Uterus (tissue), 4 donors: ENCODE data around the gene IPPK. TPM values are rescaled to one million over a fixed set of nuclear protein-coding genes. Genes with fewer than 3 reads are reported as not detected.

ENCODE experiments used
- DNase-seq, 2 donors: peaks; one replicate each; pipeline ENCODE4 v3.0.0-alpha.2; 2019 to 2020
- H3K27ac ChIP-seq, 2 donors: fragments of 200-600 bp; sonication (generic); 1 replicate in 1 of 2; 2 replicates in 1 of 2; pipeline ENCODE4 v1.5.1; 2016 to 2018
- H3K27me3 ChIP-seq, 2 donors: fragments of 200-600 bp; sonication (generic); one replicate each; pipeline ENCODE4 v1.5.1; 2018 to 2019; ENCODE audit warnings: control low read depth in 1 of 2
- H3K36me3 ChIP-seq, 2 donors: fragments of 200-600 bp; sonication (generic); one replicate each; pipeline ENCODE4 v1.5.1; 2019; ENCODE audit warnings: control low read depth in 1 of 2
- H3K4me1 ChIP-seq, 2 donors: fragments of 200-600 bp; sonication (generic); one replicate each; pipeline ENCODE4 v1.5.1; 2018 to 2019; ENCODE audit warnings: control low read depth in 1 of 2
- H3K4me3 ChIP-seq, 2 donors: fragments of 200-600 bp; sonication (generic); 1 replicate in 1 of 2; 2 replicates in 1 of 2; pipeline ENCODE4 v1.5.1; 2018 to 2019; ENCODE audit warnings: mild to moderate bottlenecking in 1 of 2
- H3K9me3 ChIP-seq, 2 donors: fragments of 200-600 bp; sonication (generic); one replicate each; pipeline ENCODE4 v1.5.1; 2019; ENCODE audit warnings: control low read depth in 1 of 2
- CTCF ChIP-seq, 4 experiments: fragments of 200-600 bp in 2 of 4; fragments of 450-650 bp in 2 of 4; sonication (generic) in 2 of 4; IDR thresholded peaks; one replicate each; pipeline ENCODE4 v1.5.1; 2016 to 2019; ENCODE audit warnings: antibody characterized with exemption in 4 of 4, mild to moderate bottlenecking in 2 of 4, moderate library complexity in 1 of 4
- POLR2A ChIP-seq, 2 donors: fragments of 450-650 bp; IDR thresholded peaks; one replicate each; pipeline ENCODE4 v1.6.1; 2016; ENCODE audit warnings: antibody characterized with exemption in 2 of 2, mild to moderate bottlenecking in 1 of 2, moderate library complexity in 1 of 2
- intact Hi-C: fragments of 100-400 bp; cut with DNase I; formaldehyde crosslinking; loops from one replicate; pipeline ENCODE4 v1.15.1; 2023; ENCODE audit warnings: low total_unique reads
- total RNA-seq, 4 donors: library from RNA; depleted of rRNA in 3 of 4; stranded (reverse); fragments of >200 nt in 3 of 4; gene quantifications; one replicate each; pipeline versions ENCODE4 v1.1.0 to v1.2.4, GENCODE V29; 2014 to 2023
- donor health status: DM: yes; HTN: yes; CAD: no.

IPPK gene
- total RNA-seq, 4 donors from 2014 or later, result 5.9 to 13.1 (median 8.5) TPM

GRCh38 chr9:92661127-92661526 lies 8.8 kb downstream of the IPPK start:
- Histone ChIP-seq H3K4me3 (no peak overlapping the region), H3K27me3 (no peaks in the 10 kb centered on the region), H3K27ac (no peak overlapping the region), H3K36me3 (no peaks in the 10 kb centered on the region), H3K9me3 (no peaks in the 10 kb centered on the region), H3K4me1 (no peaks in the 10 kb centered on the region)
- no peak for DNase-seq
- no peak for TF ChIP-seq CTCF (IDR thresholded peaks at IDR 0.05)
- intact Hi-C loops, result no loop called here

- H3K27ac ChIP-seq, result no peak overlapping the region
- H3K9me3 ChIP-seq, result no peaks in the 10 kb centered on the region
- intact Hi-C loops, result no loop called here
- H3K36me3 ChIP-seq, result no peaks in the 10 kb centered on the region
- TF ChIP-seq CTCF (IDR thresholded peaks at IDR 0.05) (no peak), POLR2A (IDR thresholded peaks at IDR 0.05) (no peak)
- H3K4me3 ChIP-seq, result no peak overlapping the region
- DNase-seq, result no peak
- no peaks in the 10 kb centered on the region for H3K4me1 ChIP-seq
- no peaks in the 10 kb centered on the region for H3K27me3 ChIP-seq
Measured at GRCh38 chr9:92660266-92660665, 9.7 kb downstream of the IPPK start.

- Histone ChIP-seq H3K4me3 (no peak overlapping the region), H3K27ac (no peak overlapping the region), H3K36me3 (no peaks in the 10 kb centered on the region), H3K9me3 (no peaks in the 10 kb centered on the region), H3K27me3 (no peaks in the 10 kb centered on the region), H3K4me1 (no peaks in the 10 kb centered on the region)
- TF ChIP-seq POLR2A (IDR thresholded peaks at IDR 0.05) (no peak), CTCF (IDR thresholded peaks at IDR 0.05) (no peak)
- intact Hi-C loops, result no loop called here
- no peak for DNase-seq
Measured at GRCh38 chr9:92659601-92660000, 10.3 kb downstream of the IPPK start.

- intact Hi-C loops, result no loop called here
- no peak overlapping the region for H3K27ac ChIP-seq
- no peak overlapping the region for H3K4me3 ChIP-seq
- no peak for DNase-seq
- H3K36me3 ChIP-seq, result no peaks in the 10 kb centered on the region
- no peaks in the 10 kb centered on the region for H3K9me3 ChIP-seq
- no peaks in the 10 kb centered on the region for H3K27me3 ChIP-seq
- H3K4me1 ChIP-seq, result no peaks in the 10 kb centered on the region
- TF ChIP-seq POLR2A (IDR thresholded peaks at IDR 0.05), result no peak
- no peak for TF ChIP-seq CTCF (IDR thresholded peaks at IDR 0.05)
Measured at GRCh38 chr9:92658611-92659010, 11.3 kb downstream of the IPPK start.

GRCh38 chr9:92658176-92658575 lies 11.8 kb downstream of the IPPK start:
- no peak for DNase-seq
- H3K27me3 ChIP-seq, result no peaks in the 10 kb centered on the region
- H3K4me1 ChIP-seq, result no peaks in the 10 kb centered on the region
- TF ChIP-seq CTCF (IDR thresholded peaks at IDR 0.05) (no peak), POLR2A (IDR thresholded peaks at IDR 0.05) (no peak)
- no peak overlapping the region for H3K4me3 ChIP-seq
- no peak overlapping the region for H3K27ac ChIP-seq
- H3K36me3 ChIP-seq, result no peaks in the 10 kb centered on the region
- H3K9me3 ChIP-seq, result no peaks in the 10 kb centered on the region
- intact Hi-C loops, result no loop called here
